GM21786 (cell line): ENCODE measurements around the gene EFCAB3.
A peak's percentile ranks its signal among the peaks of the same experiment; 100 is the strongest.
"Not testable (repeated sequence)": the region's sequence is repeated elsewhere in the genome, so short reads cannot be mapped to it uniquely, and the experiment has no call there.

Source experiments
- ATAC-seq: cut with Tn5 transposase; IDR thresholded peaks from one replicate; pipeline ENCODE4 v1.9.1; 2021; ENCODE audit not compliant: unreplicated experiment

EFCAB3 gene

GRCh38 chr17:62380253-62380652 lies at the start of gene EFCAB3:
EFCAB3 (plus strand) TSS chr17:62380553; CDS start chr17:62382980, 2,427 bp downstream.
- ATAC-seq, result no peak

DNA sequence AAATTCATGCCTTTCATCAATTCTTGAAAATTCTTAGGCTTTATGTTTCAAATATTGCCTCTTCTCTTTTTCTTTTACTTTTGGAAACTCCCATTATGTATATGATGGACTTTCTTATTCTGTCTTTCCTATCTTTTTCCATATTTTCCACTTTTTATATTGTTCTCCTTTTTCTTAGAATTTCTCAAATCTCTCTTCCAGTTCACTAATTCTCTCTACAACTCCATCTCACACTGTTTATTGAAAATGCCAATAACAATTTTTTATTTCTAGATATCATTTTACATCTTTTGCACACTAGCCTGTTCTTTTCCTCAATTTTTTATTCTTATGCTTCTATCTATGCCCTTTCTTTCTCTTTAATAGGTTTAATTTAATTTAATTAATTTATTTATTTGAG lies 43.8 kb upstream of the EFCAB3 start:
- ATAC-seq, result no peak

GRCh38 chr17:62343764-62344270 lies 36.5 kb upstream of the EFCAB3 start:
- no peak for ATAC-seq

GRCh38 chr17:62351176-62351575 lies 29.2 kb upstream of the EFCAB3 start:
- no peak for ATAC-seq

DNA sequence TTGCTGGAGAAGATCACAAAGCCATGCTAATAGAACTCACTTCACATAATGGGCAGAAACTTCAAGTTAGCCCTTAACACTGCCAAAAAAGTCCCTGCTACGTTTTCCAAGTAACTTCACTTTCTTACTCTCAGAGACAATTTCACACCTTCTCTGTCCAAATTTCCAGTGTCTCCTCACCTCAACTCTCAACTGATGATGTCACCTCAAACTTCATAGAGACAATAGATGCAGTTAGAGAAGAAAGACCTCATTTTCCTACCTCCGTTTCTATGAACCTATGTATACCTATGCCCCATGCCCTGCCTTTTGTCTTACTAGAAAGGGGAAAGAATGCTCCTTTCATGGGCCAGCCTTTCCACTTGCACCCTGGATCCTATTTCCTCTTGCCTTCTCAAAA lies 14.2 kb upstream of the EFCAB3 start:
- no peak for ATAC-seq

DNA sequence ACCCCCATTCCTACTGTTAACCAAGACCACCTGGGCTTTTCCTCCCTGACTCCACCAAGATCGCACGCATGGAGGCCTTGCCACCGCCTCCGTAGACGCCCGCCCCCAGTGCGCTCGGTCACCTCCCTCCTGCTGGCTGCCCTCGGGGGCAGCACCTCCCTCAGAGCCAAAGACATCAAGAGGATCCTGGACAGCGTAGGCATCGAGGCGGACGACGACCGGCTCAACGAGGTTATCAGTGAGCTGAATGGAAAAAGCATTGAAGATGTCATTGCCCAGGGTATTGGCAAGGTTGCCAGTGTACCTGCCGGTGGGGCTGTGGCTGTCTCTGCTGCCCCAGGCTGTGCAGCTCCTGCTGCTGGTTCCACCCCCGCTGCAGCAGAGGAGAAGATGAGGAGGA lies 1.2 kb downstream of the EFCAB3 start:
- no peak for ATAC-seq

- ATAC-seq, result no peak
Measured at GRCh38 chr17:62388856-62389255, 8.5 kb downstream of the EFCAB3 start.

DNA sequence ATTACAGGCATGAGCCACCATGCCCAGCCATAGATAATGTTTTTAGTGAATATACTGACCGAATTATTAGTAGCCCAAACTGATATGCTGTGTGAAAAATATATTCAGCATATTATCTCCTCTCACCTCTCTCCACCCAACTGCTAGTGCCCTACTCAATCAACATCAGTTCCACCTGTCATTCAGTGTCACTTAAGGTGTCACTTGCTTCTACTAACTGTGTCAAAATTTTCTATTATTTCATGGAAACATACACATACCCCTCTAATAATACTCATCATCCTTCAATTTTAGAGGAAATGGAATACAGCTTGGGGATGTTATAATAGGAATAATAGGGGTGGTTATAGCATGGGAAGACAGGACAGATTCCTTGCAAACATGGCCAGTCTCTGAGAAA lies 12.6 kb downstream of the EFCAB3 start:
- ATAC-seq, result no peak

DNA sequence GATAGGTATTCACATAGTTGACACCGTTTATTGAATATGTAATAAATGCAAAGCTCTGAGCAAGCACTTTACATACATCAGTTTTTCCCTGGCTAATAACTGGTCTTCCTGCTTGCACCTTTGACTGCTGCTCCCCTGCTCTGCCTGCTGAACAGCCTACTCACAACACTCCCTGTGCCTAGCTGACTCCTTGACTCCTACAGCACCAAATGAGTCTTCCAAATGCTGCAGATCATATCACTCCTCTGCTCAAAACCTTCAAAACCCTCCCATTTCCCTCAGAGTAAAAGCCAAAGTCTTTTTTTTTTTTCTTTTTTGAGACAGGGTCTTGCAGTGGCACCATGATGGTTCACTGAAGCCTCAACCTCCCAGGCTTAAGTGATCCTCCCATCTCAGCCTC lies 18.5 kb downstream of the EFCAB3 start:
- ATAC-seq, result no peak

DNA sequence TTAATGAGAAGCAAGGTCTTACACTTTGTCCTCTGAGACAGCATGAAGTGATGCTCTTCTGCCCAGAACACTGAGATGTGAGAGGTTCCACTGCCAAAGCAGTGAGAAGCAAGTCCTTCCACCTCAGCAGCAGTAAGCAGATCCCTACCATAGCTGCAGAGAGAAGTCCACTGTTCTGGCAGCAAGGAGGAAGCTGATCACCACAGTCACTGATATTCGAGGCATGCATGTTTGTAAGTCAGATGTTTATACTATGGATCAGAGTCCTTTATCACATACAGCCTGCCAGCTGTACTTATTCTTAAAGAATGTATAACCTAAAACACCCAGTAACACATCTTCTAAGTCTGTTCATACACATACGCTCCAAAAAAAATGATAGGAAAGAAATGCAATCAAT lies 25.1 kb downstream of the EFCAB3 start:
- ATAC-seq, result no peak

DNA sequence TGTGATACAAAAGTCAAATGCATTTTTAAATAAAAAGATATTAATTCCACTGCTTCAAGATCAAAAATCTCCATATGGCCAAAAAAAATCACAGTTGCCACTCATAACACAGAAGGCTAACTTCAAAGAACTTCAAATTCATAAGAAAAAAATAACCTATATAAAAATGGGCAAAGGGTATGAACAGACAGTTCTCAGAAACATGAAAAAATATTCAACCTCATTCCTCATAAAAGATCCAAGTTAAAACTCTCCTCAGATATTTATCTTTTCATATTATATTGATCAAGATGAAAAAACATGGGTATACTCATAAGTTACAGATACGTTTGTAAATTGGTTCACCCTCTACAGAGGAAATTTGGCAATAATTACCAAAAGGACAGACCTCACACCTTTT lies 32.7 kb downstream of the EFCAB3 start:
- not testable (repeated sequence) for ATAC-seq

- ATAC-seq, result peak; percentile 93
Measured at GRCh38 chr17:62423647-62424461, 43.5 kb downstream of the EFCAB3 start, which contains the start of gene METTL2A. METTL2A (plus strand) TSS chr17:62423897; CDS start chr17:62423903, 6 bp downstream.

- ATAC-seq, result not testable (repeated sequence)
Measured at GRCh38 chr17:62426214-62426613, 45.9 kb downstream of the EFCAB3 start.

DNA sequence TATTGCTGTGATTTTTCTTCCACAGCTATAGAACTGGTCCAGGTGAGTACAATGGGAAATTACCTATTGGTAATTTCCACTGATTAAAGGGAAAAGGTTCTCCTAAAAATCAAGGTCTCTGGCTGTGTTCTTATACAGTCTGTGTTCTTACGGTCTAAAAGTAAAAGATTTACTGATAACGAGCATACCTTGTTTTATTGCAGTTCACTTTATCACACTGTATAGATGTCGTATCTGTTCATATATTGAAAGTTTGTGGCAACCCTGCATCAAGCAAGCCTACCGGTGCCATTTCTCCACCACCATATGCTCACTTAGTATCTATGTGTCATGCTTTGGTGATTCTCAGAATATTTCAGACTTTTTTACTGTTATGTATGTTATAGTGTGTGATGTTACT lies 54.9 kb downstream of the EFCAB3 start:
- not testable (repeated sequence) for ATAC-seq

DNA sequence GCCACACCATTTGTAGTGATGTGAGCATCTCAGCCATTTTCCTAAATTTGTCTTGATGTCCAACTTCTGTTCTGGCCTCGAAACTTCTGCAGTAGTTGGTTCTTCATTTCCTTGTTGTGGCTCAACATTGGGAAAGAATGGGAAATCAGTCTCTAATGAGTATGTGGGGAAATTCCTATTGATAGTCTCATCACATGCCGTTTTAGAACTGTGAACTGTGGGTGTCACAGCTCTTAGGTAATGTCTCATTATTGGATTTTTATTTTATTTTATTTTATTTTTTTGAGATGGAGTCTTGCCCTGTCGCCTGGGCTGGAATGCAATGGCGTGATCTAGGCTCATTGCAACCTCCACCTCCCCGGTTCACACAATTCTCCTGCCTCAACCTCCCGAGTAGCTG lies 60.8 kb downstream of the EFCAB3 start:
- not testable (repeated sequence) for ATAC-seq

- ATAC-seq, result no peak
Measured at GRCh38 chr17:62444063-62444462, 63.7 kb downstream of the EFCAB3 start.

- not testable (repeated sequence) for ATAC-seq
Measured at GRCh38 chr17:62445791-62446190, 65.4 kb downstream of the EFCAB3 start.

DNA sequence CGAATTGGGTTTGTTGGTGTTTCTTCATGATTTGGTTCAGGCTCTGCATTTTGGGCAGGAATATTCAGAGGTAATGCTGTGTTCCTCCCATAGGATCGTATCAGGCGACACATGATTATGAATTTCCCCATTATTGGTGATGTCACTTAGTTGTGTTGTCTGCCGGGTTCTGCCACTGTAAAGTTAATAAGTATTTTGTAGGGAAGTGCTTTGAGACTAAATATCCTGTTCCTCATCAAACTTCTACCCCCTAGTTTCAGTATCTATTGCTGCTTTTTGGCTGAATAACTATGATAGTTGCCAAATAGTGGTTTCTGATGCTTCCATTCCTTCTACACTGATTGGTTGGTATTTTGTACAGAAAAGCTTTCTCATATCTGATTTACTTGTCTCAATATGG lies 71.8 kb downstream of the EFCAB3 start:
- not testable (repeated sequence) for ATAC-seq

DNA sequence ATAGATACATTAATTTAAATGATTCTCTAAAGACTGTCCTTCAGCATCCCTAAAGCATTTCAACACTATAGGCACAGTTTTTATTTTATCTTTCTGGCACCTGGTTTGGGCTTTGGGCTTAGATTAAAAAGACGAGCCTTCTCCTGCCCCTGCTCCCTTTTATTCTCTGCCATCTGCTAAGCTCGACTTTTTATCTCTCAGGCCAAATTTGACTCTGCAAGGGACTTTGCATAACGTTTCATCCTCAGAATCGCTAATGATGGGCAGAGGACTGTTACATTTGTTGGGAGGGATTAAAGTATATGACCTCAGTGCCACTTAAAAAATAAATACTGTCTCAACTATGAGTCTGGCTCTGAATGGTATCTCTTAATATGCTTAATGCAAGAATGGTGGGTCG lies 72.7 kb downstream of the EFCAB3 start:
- not testable (repeated sequence) for ATAC-seq

GRCh38 chr17:62453656-62454055 lies 73.3 kb downstream of the EFCAB3 start:
- ATAC-seq, result peak; percentile 15

DNA sequence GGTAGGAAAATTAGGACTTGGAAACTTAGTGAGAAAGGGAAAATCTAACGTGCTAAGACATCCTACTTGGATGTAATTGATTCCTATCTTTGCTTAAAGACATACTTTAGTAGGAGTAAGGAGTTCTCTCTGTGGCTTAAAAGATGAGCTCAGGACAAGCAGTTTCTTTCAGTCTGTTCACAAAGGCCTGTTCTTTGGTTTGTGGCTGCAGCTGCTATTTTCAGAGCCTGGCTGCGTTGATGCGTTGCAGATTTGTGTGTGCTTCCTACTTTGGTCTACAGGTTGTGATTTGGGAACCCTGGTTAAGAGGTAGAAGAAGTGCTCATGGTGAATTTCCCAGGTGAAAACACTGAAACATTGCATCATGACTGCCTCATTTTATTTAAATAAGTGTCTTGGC lies 73.8 kb downstream of the EFCAB3 start:
- peak; percentile 68 for ATAC-seq

DNA sequence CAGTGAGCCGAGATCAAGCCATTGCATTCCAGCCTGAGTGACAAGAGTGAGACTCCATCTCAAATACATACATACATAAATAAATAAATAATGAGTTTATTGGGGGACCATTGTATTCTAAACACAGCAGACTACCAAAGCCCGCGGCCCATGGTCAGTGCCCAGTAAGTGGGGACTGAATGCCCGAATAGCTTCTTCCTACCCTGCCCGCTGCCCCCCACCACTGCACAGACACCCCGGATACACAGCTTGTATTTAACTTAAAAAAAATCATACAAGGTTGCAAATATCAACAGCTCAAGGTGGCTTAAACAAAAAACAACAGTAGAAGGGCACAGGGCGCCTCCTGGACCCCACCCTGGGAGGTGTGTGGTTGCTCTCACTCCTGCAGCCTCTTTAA lies 75.7 kb downstream of the EFCAB3 start:
- no peak for ATAC-seq

- ATAC-seq, result not testable (repeated sequence)
Measured at GRCh38 chr17:62458483-62458882, 78.1 kb downstream of the EFCAB3 start.
